ENCODE data around the gene RABEPK.
"Not testable (repeated sequence)": the region's sequence is repeated elsewhere in the genome, so short reads cannot be mapped to it uniquely, and the experiment has no call there.

The RABEPK gene

DNA sequence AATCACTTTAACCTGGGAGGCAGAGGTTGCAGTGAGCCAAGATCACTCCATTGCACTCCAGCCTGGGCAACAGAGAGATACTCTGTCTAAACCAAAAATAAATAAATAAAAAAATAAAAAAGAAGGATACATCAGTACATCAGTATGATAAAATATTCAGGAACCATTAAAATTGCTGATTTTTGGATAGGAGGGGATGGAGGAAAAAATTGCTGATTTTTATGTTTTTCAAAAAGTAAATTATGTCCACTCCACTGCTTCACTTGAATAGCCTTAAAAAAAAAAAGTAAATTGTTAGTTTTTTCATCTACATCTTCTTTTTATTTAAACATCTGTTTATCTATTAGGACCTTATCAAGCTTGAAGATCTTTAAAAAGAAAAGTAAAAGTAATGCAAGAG, 53.9 kb downstream of the RABEPK start:
- no peak for DNase-seq

DNA sequence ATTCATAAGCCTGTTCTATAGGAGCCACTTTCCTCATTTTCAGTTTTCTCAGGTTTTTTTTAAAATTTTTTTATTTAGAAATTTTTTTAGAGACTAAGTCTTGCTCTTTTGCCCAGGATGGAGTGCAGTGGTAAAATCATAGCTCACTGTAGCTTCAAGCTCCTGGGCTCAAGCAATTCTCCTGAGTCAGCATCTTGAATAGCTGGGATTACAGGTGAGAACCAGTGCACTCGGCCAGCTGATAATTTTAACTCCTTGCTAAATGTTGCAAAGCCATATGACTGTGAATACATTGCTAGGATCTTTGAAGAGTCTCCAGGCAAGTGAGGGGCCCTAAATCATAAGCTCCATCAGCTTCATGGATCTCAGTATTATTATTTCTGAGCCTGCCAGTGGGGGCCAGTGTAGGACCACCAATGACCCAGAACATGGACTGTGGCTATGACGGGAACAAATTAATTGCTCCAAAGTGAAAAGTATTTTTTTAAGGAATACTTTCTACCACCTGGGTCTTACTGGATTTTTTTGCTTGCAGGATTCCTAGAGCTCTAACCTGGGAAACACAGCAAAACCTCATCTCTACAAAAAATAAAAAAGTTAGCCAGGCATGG, 55.5 kb downstream of the RABEPK start:
- DNase-seq: no peak

DNA sequence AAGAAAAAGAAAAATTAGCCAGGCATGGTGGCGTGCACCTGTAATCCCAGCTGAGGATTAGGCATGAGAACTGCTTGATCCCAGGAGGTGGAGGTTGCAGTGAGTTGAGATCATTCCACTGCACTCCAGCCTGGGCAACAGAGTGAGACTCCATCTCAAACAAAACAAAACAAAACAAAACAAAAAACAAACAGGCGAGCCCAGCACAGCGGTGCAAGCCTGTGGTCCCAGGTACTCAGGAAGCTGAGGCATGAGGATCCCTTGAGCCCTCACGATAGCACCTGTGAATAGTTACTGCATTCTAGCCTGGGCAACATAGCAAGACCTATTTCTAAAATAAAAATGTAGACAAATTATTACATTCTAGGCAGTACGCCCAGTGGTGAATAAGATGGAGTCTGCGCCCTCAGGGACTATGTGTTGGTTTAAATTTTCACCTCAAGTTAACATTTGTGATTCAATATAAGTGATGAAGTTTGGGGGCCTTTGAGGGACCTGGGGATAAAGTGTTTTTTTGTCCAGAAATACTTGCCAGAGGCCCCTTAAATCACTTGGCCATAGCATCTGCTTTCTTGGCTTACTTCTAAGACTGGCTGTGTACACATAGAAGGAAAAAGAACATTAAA, 57.9 kb downstream of the RABEPK start:
- no peak for DNase-seq

DNA sequence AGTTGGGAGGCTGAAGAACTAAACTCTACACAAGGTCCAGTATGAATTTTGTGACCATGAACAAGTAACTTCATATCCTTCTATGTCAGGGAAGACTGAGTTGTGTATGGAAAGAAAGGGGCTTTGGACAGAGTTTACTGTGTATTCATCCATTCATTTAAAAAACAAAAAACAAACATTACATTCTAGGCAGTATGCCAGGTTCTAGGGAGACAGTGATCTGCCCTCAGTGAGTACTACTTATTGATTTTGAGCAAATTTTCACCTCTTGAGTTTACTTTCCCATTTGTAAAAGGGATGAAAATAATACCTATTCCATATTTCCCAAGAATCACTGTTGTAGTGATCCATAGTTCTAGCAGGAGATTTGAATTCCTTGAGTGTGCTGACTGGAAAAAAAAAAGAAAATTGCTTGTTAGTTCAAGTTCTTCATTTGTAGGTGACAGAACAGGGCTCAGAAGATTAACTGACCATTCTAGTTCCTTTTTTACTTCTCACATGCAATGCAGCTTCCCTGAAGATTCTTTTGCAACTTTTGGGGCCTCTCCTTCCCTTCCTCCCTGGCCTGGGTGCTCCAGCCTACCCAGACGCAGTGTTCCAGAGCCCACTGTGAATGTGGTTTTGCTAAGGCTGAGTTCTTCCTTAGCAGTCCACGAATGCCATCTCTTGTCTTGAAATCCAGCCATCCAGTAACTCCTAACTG, 58.6 kb downstream of the RABEPK start:
- no peak for DNase-seq

DNA sequence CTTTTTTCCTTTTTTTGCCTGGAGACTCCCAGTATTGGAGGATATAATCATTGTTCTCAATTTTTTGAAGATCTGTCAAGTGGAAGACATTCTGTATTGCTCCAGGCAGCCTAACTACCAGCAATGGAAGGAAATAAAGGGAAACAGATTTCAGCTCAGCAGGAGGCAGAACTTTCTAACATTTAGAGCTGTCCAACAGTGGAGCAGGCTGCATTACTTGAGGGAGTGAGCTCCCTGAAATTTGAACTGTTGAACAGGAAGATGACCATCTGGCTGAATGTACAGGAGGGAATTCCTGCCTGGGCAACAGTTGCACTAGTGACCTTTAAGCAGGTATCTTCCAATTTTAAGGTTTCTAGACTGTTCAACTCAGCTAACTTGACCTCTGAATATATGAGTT, 60.2 kb downstream of the RABEPK start:
- DNase-seq: no peak

DNA sequence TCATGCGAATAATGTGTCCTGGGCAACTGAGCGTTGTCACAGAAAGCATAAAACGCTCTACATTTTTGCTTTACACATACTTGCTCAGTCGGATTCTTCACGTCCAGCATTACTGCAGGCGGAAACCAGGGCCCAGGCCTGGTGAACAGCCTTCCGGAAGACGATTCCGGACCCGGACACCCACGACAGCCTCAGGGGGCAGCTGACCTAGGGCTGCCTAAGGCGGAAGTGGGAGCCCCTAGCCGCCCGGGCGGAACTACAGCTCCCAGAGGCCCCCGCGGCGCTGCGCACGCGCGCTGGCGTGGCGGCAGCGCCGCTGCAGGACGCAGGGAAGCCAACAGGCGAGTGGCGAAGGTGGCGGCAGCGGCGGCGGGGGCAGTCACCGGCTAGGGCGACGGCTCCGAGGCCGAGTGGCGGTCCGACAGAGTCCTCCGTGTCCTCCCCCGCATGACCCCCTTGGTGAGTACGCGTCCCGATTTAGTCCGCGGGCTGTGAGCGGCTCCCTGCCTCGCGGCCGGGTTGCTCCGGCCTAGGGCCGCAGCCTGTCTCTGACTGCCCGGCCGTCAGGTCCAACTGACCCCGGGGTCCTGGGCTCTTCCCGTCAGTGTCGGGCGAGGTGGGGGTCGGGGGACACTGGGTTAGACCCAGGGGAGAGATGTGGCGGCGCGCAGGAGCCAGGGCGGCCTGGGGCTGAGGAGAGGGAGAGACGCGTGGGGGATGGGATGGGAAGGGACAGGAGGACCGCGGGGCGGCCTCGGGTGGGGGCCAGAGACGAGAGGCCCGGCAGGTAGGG, 61.4 kb downstream of the RABEPK start, which contains the start of gene GAPVD1:
Gene GAPVD1 (plus strand): TSS at position 326 of the 793 bp plus-strand sequence. CDS start 37,096 bp downstream, outside the sequence.
- DNase-seq: peak; percentile 89

DNA sequence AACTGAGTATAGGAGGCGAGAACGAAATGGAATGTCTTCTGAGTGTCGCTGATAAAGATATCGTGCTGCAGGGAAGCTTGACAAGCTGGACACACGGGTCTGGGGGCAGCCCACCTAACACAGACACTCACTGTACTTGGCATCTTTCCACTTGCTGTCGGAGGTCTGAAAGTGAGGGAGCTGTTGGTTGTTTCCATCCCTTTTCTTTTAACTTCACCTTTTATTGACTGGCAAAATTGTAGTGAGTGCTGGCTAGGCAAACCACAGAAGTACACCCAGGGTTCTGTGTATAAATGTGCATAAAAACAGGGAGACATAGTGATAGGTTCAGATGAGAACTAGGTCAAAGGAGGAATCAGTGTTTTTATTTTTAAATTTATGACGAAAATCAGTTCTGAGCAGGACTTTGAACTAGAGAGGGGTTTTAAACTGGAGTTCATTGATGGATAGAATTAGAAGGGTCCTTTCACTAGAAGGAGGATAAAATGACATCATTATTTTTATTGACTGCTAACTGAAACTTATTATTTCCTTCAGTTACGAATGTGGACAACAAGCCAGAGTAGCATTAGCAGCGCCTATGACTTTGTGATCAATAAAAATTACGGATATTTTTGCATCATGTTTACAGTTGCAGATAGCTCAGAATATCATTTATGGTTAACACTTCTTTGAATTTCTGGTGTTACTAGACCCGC, 62.1 kb downstream of the RABEPK start:
- no peak for DNase-seq

DNA sequence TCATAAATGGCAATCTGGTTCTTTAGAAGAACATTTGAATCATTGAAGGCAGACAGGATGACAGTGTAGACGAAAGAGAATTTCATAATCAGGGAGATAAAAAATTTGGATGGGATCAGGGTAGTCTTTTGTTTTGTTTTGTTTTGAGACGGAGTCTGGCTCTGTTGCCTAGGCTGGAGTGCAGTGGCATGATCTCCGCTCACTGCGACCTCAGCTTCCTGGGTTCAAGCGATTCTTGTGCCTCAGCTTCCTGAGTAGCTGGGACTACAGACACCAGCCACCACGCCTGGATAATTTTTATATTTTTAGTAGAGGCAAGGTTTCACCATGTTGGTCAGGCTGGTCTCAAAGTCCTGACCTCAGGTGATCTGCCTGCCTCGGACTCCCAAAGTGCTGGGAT, 63.7 kb downstream of the RABEPK start:
- DNase-seq: not testable (repeated sequence)

DNA sequence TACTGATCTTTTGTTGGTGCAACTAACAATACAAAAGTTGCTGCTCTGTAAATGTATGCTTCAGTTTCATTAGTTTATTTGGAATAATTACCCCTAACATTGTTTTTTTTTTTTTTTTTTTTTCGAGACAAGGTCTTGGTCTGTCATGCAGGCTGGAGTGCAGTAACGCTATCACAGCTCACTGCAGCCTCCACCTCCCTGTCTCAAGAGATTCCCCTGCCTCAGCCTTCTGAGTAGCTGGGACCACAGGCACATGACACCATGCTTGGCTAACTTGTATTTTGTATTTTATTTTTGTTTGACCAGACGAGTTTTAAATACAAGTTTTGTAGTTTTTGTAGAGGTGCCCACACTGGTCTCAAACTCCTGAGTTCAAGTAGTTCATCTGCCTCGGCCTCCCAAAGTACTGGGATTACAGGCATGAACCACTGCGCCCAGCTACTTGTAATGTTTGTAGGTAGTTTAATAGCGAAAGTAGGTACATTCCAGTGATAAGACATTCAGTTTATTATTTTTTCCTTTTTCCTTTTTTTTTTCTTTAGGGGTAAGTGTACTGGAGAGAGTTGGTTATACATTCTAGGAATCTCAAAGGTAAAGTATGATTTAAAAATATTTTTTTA, 68.2 kb downstream of the RABEPK start:
- DNase-seq: no peak

DNA sequence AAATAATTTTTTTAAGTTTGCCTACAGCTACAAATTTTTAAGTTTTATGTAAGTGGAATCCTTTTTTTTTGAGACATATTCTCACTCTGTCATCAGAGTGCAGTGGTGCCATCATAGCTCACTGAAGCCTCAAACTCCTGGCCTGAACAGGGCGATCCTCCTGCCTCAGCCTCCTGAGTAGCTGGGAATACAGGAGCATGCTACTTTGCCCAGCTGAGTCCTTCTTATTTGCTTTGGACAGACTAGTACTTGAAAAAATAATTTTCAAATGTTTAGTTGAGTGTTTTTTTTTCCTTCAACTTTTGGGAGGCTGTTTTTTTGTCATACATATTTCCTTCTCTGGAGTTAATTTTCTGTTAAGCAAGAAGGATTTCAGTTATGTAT, 68.7 kb downstream of the RABEPK start:
- no peak for DNase-seq

DNA sequence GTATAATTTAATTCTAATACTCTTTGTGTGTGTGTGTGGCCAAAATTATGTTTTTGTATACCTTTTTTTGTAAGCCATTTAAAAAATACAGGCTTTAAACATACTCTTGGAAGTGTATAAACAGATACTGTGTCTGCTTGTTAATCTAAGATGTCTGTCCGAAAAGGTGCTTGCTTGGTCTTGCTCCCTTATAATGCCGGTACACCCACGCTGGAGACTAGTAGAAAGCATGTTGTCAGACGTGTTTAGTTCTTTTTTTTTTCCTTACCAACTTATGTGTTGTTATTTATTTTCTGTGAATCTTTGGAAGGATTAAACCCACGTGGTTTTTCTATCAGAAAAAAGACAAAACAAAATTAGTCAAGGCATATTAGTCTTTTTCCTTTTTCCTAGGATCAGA, 70.7 kb downstream of the RABEPK start:
- no peak for DNase-seq

DNA sequence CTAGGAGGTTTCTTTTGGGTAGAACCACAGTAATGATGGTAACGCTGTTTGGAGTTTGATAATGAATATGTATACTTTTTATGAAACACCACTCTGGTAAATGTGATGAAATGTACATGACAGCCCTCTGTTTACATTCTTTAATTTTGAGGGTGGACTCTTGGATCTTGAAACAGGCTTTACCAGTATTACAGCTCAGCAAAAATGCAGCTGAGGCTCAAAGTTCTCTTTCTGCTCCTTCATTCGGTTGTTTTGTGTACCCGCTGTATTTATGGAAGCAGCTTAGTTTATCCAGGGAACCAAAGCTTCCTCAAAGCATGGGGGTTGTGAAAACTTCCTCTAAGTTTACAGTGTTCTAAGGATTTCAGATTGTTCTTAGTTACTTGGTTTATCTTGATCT, 72.4 kb downstream of the RABEPK start:
- DNase-seq: peak; percentile 3

DNA sequence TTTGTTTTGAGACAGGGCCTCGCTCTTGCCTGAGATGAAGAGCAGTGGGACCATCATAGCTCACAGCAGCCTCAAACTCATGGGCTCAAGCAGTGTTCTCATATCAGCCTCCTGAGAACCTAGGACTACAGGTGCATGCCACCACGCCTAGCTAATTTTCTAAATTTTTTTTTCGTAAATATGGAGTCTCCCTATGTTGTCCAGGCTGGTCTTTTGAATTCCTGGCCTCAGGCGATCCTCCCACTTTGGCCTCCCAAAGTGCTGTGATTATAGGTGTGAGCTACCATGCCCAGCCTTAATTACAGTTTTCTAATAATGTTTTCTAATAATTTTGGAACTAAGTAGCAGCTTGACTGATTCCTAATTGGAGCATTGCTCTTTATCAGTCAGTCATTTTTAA, 76.4 kb downstream of the RABEPK start:
- DNase-seq: no peak

DNA sequence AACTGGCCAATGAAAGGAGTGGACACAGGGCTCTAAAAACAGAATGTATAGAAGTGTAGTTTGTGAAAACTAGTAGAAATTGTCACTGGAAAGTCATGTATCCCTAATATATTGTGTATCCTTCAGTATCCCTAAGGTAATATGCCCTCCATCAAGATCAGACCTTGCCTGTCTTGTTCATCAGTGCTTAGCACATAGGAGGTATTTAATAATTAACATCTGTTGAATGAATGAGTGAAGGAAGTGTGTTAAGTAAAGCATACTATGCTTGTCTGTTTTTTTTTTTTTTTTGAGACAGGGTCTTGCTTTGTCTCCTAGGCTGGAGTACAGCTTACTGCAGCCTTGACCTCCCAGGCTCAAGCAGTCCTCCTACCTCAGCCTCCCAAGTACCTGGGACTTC, 77.1 kb downstream of the RABEPK start:
- DNase-seq: no peak

DNA sequence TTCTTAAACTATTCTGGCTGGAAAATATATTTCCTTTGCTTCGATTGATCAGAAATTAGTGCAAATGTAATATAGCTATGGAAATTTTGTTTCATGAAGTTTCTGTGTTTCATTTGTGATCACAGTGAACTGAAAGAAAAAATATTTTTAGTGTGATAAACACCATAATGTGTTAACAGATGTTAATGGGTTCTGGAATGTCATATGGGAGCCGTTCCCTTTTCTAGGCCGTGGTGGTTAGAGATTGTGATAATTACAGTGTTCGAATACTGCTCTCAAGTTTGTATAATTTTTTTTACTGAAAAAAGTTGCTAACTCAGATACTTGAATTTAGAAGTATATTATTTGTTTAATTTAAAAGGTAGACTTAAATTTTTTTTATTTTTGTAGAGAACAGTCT, 80.6 kb downstream of the RABEPK start:
- DNase-seq: peak; percentile 13
